Astrocyte of the cerebellum (primary cell): ENCODE measurements around the gene EPS8L2.

ENCODE experiments used
- DNase-seq: peaks from one replicate; pipeline ENCODE4 v3.0.0-alpha.2; 2011; ENCODE audit warnings: low read depth
- H3K4me3 ChIP-seq: 2 replicates; pipeline ENCODE4 v1.5.1; 2011; ENCODE audit warnings: mild to moderate bottlenecking, low read depth, low read length, moderate library complexity
- in situ Hi-C: cut with HindIII; loops from 2 replicates; pipeline ENCODE4 v1.10.0; 2017; ENCODE audit warnings: low sequenced_read_pairs
- TF ChIP-seq, protein P1 (sequence below): IDR thresholded peaks from 2 replicates; pipeline ENCODE4 v1.5.1; 2012; ENCODE audit warnings: low read length, low read depth, moderate library complexity, mild to moderate bottlenecking; ENCODE audit errors: missing control alignments

Gene EPS8L2

DNA sequence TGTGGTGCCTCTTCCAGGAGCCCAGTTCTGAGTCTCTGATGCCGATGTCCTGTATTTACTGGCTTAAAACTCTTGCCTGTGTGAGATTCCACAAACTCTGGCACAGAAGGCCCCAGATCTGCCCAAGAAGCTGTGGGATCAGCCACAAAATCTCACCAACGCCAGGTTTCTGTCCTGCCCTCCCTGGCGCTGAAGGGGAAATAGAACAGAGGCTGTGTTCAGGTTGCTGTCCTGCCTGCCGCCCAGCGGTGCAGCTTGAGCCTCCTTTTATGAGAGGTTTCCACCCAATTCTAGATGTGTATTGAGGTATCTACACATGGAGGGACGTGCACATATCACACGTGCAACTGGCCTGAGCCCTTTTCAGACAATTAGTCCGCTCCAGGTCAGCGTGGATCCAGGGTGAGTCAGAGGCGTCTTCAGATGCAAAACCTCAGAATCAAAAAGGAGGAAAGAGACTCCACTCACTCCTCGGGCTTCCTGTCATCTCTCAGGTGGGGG is 8.2 kb upstream of the EPS8L2 start:
- no peak for DNase-seq
- in situ Hi-C loops, result no loop called here
- no peak overlapping the region for H3K4me3 ChIP-seq
- TF ChIP-seq, protein P1, sequence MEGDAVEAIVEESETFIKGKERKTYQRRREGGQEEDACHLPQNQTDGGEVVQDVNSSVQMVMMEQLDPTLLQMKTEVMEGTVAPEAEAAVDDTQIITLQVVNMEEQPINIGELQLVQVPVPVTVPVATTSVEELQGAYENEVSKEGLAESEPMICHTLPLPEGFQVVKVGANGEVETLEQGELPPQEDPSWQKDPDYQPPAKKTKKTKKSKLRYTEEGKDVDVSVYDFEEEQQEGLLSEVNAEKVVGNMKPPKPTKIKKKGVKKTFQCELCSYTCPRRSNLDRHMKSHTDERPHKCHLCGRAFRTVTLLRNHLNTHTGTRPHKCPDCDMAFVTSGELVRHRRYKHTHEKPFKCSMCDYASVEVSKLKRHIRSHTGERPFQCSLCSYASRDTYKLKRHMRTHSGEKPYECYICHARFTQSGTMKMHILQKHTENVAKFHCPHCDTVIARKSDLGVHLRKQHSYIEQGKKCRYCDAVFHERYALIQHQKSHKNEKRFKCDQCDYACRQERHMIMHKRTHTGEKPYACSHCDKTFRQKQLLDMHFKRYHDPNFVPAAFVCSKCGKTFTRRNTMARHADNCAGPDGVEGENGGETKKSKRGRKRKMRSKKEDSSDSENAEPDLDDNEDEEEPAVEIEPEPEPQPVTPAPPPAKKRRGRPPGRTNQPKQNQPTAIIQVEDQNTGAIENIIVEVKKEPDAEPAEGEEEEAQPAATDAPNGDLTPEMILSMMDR, result no peak

DNA sequence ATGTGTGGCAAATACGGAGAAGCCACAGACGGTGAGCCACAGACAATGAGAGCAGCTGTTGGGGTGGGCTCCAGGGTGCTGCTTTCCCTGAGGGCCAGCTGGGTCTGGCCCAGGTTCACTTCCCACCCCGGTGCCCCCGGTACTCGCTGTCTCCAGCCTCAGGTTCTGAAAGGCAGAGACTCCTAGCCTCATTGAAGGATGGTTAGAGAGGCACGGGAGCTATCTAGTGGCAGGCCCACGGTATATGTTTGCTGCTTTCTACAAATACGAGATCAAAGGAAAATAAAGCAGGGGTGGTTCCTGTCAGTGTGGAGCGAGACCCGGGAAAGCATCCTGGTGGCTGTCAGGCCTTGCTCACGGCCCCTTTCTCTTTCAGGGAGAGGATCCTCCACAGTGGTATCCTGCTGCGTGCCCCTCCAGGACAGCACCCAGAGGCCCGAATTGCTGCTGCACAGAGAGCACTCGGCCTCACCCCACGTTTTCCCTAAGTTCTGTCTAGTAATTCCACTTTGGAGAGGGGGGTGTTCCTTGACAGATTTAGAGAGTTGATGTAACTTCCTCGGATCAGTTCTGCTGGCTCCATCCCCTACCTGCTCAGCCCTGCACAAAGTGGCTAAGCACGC is 7.4 kb upstream of the EPS8L2 start:
- in situ Hi-C loops, result no loop called here
- no peak for DNase-seq
- H3K4me3 ChIP-seq, result no peak overlapping the region
- TF ChIP-seq, protein P1, result no peak

DNA sequence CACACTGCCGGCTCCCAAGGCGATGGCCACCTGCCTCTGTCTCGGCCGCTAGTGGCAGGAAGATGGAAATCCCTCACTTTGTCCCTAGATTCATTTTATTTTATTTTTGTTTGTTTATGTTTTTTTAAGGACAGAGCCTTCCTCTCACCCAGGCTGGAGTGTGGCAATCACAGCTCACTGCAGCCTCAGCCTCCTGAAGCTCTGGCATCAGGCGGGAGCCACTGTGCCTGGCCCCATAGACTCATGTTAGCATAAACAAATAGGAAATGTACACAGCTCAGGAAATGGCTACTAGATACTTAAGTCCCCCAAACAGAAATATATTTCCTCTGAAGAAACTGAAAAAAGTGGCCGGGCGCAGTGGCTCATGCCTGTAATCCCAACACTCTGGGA is 6.9 kb upstream of the EPS8L2 start:
- no peak overlapping the region for H3K4me3 ChIP-seq
- DNase-seq, result no peak
- in situ Hi-C loops, result no loop called here
- TF ChIP-seq, protein P1, result no peak

DNA sequence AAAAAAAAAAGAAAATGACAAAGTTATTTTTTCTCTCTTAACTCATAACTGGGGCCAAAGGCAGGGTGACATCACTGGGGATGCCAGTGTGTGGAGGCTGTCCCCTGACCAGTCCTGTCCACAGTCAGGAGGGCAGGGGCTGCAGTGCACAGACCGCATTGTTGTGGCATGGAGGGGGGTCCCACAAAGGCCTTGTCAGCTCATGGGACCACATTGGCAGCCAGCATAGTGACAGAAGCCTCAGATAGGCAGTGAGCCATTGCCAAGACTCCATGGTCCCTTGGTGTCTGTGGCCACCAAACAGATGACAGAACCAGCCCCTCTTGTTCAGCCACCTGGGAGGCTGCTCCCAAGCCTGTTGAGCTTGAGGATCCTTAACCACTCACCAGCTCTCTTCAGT is 6.3 kb upstream of the EPS8L2 start:
- DNase-seq, result no peak
- in situ Hi-C loops, result no loop called here
- no peak overlapping the region for H3K4me3 ChIP-seq
- TF ChIP-seq, protein P1, result no peak

DNA sequence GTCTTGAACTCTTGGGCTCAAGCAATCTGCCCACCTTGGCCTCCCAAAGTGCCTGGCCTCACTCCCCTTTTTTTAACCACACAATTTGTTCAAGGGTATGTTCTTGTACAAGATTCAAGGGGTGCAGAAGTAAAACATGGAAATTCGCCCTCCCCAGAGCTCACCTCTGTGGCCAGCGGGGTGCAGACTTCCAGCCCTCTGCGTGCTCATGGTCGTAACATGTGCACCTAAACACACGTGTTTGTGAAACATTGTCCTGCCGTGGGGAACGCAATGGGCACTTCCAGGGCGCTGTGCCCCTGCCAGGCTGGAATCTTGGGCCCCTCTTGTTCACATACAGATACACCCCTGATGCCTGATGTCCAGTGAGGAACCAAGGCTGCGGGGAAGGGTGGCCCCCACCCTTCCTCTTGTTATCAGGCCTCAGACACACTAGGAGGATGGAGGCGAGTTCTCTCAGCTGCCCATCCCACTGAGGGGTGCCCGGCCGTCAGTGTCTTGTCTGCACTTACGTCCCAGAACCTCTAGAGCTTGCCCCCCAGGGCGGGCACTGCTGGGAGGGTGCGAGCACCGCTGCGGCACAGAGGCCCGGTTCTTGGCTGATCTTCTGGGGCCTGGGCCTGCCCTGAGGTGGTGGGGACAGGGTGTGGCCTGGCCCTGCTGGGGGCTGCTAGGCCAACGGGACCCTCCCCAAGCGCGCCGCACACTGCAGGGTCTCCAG is 4.1 kb upstream of the EPS8L2 start:
- no peak overlapping the region for H3K4me3 ChIP-seq
- TF ChIP-seq, protein P1, result no peak
- in situ Hi-C loops, result no loop called here
- DNase-seq, result no peak

DNA sequence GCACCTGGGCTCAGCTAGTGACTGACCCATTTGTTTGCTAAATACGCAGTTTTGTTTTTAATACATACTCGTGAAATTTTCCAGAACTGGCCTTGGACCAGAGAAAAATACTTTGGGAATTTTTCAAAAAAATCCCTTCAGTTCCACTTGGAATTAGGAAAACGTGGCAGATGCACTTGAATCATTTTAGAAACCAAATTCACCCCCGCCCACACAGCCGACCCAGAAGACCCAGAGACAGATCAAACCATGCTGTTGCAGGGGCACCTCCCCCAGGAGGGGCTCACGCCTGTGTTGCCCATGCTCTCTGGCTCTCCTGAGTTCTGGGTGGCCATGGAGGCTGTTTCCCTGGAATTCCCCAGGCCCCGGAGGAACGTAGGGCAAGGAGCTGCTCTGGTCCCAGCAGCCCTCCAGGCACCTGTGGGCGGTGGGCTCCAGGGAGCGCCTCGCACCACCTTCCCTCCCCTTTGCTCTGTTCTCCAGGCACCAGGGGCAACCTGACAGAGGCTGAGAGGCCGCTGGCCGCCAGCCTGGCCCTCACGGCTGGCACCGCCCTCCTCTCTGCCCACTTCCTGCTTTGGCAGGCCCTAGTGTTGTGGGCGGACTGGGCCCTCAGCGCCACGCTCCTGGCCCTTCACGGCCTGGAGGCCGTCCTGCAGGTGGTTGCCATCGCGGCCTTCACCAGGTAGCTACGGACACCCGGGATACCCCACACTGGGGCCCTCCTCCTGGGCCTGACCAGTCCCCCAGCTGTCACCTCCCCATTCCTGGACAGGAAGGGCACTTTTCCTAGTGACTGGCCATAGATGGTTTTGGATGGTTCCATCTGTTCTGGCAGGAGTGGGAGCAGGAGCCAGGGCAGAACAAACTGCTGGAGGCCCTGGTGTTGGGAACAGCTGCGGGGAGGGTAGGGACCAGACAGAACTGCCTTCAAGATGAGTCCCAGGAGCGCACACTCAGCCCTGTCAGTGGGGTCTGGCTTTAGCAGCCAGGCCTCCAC is 3.3 kb upstream of the EPS8L2 start:
- in situ Hi-C loops, result no loop called here
- no peak for DNase-seq
- no peak overlapping the region for H3K4me3 ChIP-seq
- TF ChIP-seq, protein P1, result no peak
